Common myeloid progenitor, CD34-positive (primary cell): ENCODE measurements around the gene P3H2.
A peak's percentile ranks its signal among the peaks of the same experiment; 100 is the strongest.

Experiments used
- CTCF ChIA-PET: fragments of 350-600 bp; sonication (Branson Sonifier 250); formaldehyde crosslinking; loops from one replicate; lab custom pipeline; 2021; ENCODE audit warnings: antibody characterized with exemption; lab: Charles Lee
- POLR2A ChIA-PET: fragments of 350-600 bp; sonication (Branson Sonifier 250); formaldehyde crosslinking; loops from one replicate; lab custom pipeline; 2021; ENCODE audit warnings: antibody characterized with exemption; lab: Charles Lee
- DNase-seq, 3 donors: peaks; one replicate each; pipeline versions ENCODE4 v3.0.0 to v3.0.0-alpha.2; 2013
- H3K27ac ChIP-seq, 2 experiments: 1 replicate in 1 of 2; 2 replicates in 1 of 2; pipeline ENCODE4 v1.7.0; 2013; ENCODE audit warnings: inconsistent platforms in 2 of 2, low read length in 2 of 2, mild to moderate bottlenecking in 2 of 2, low read depth in 1 of 2, moderate library complexity in 1 of 2; ENCODE audit not compliant: severe bottlenecking in 2 of 2, insufficient read depth in 1 of 2, poor library complexity in 1 of 2
- H3K27me3 ChIP-seq, 5 experiments: replicated peaks in 2 of 5; 1 replicate in 3 of 5; 2 replicates in 2 of 5; pipeline versions ENCODE4 v1.6.1 to v1.7.0; 2013; ENCODE audit warnings: low read length in 4 of 5, mild to moderate bottlenecking in 2 of 5, moderate library complexity in 2 of 5, inconsistent platforms in 1 of 5; ENCODE audit not compliant: insufficient read depth in 5 of 5, control insufficient read depth in 4 of 5
- H3K36me3 ChIP-seq, 4 experiments: 1 replicate in 2 of 4; 2 replicates in 2 of 4; pipeline versions ENCODE4 v1.6.1 to v1.7.0; 2013; ENCODE audit warnings: low read length in 3 of 4, control low read depth in 1 of 4, mild to moderate bottlenecking in 1 of 4; ENCODE audit not compliant: control insufficient read depth in 4 of 4, insufficient read depth in 4 of 4
- H3K4me1 ChIP-seq, 4 experiments: 1 replicate in 3 of 4; 2 replicates in 1 of 4; pipeline versions ENCODE4 v1.6.1 to v1.7.1; 2013; ENCODE audit warnings: low read length in 3 of 4, mild to moderate bottlenecking in 3 of 4, control low read depth in 1 of 4, inconsistent platforms in 1 of 4, moderate library complexity in 1 of 4; ENCODE audit not compliant: control insufficient read depth in 4 of 4, insufficient read depth in 4 of 4; ENCODE audit errors: control extremely low read depth in 1 of 4
- H3K4me3 ChIP-seq, 7 experiments: 1 replicate in 4 of 7; 2 replicates in 3 of 7; pipeline versions ENCODE4 v1.5.1 to v1.7.0; 2013; ENCODE audit warnings: mild to moderate bottlenecking in 7 of 7, low read length in 6 of 7, moderate library complexity in 6 of 7, inconsistent platforms in 2 of 7, low read depth in 2 of 7, control low read depth in 1 of 7; ENCODE audit not compliant: insufficient read depth in 4 of 7, control insufficient read depth in 1 of 7; ENCODE audit errors: extremely low read depth in 1 of 7
- H3K9me3 ChIP-seq, 5 experiments: 1 replicate in 4 of 5; 2 replicates in 1 of 5; pipeline versions ENCODE4 v1.6.1 to v1.7.1; 2013; ENCODE audit warnings: low read length in 4 of 5, mild to moderate bottlenecking in 2 of 5, inconsistent platforms in 1 of 5, low read depth in 1 of 5, moderate library complexity in 1 of 5; ENCODE audit not compliant: control insufficient read depth in 4 of 5, insufficient read depth in 2 of 5; ENCODE audit errors: control extremely low read depth in 1 of 5
- WGBS: methylation state at CpG from one replicate; pipeline ENCODE4 v1.1.5; 2013; ENCODE audit not compliant: insufficient coverage; 5-methylcytosine and 5-hydroxymethylcytosine counted together

The P3H2 gene

DNA sequence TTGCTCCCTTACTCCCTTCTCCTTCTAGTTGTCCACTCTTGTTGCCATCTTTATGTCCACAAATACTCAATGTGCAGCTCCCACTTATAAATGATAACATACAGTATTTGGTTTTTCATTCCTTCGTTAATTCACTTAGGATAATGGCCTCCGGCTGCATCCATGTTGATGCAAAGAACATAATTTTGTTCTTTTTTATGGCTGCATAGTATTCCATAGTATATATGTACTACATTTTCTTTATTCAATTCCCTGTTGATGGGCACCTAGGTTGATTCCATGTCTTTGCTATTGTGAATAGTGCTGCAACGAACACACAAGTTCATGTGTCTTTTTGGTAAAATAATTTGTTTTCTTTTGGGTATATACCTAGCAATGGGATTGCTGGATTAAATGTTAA lies 21.3 kb upstream of the P3H2 start:
- no peak overlapping the region for H3K27ac ChIP-seq
- no peaks in the 10 kb centered on the region for H3K4me1 ChIP-seq
- POLR2A ChIA-PET, result interaction anchor here (0.6 kb wide), 1 partner anchor 59 kb away, joined by 4 read pairs; no protein-coding TSS in a partner anchor
- H3K9me3 ChIP-seq, result no peaks in the 10 kb centered on the region
- H3K4me3 ChIP-seq, result no peak overlapping the region
- CTCF ChIA-PET, result no interaction called here
- H3K27me3 ChIP-seq, result no peaks in the 10 kb centered on the region
- no peak for DNase-seq
- no CpG with 5 or more reads among the region's 3 CpGs for WGBS
- no peaks in the 10 kb centered on the region for H3K36me3 ChIP-seq

GRCh38 chr3:190139365-190139764 lies 18.7 kb upstream of the P3H2 start:
- H3K27ac ChIP-seq, result no peak overlapping the region
- H3K4me1 ChIP-seq, result no peaks in the 10 kb centered on the region
- POLR2A ChIA-PET, result interaction anchor here (0.5 to 0.6 kb wide), 2 partner anchors 10 to 50 kb away, joined by 3 to 4 read pairs; no protein-coding TSS in a partner anchor
- H3K36me3 ChIP-seq, result no peaks in the 10 kb centered on the region
- H3K4me3 ChIP-seq, result no peak overlapping the region
- 73% methylated on average over 4 of the region's 5 CpGs for WGBS
- H3K9me3 ChIP-seq, result no peaks in the 10 kb centered on the region
- DNase-seq, result no peak
- no peaks in the 10 kb centered on the region for H3K27me3 ChIP-seq
- CTCF ChIA-PET, result interaction anchor here (1.2 kb wide), 1 partner anchor 19 kb away, joined by 4 read pairs; the partner anchor contains the start of gene P3H2

DNA sequence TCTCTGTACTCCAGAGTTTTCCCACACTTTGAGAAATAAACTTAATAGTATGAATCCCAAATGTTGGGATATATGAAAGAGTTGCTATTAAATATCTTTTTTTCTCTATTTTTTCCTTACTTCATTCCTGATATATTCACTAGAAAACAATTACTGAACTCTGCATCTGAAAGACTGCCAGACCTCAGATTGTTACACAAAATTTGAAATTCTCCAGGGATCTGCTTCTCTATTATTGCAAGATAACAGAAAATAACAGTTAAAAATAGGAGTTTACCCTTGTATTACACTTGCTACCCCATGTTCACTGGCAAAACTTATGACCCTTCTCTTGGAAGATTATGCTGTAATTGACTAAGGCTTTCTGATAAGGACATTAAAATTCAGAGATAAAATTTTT lies 11.7 kb upstream of the P3H2 start:
- Histone ChIP-seq H3K9me3 (no peaks in the 10 kb centered on the region), H3K4me1 (no peaks in the 10 kb centered on the region), H3K27ac (no peak overlapping the region), H3K27me3 (peaks cover 0 to 4% (median 0%) of the 10 kb centered on the region in 5 experiments), H3K4me3 (no peak overlapping the region), H3K36me3 (no peaks in the 10 kb centered on the region)
- CTCF ChIA-PET, result no interaction called here
- no peak for DNase-seq
- POLR2A ChIA-PET, result no interaction called here

DNA sequence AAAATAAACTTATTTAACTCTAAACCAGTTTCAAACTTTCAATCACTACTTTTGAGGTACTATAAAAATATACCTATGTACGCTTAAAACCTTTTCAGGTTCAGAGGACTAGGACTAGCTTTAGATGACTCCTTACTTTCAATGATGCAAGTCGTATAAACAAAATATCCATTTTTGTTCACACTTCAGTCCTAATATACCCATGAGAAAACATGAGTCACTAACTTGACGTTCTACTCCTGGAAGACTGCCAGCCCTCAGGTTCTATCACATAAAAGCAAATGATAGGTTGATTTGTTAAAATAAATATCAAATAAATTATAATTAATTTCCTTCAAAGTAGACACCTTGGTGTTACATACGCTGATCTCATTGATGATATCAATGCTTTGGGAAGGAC lies 10.6 kb upstream of the P3H2 start:
- Histone ChIP-seq H3K36me3 (no peaks in the 10 kb centered on the region), H3K27me3 (peaks cover 0 to 4% (median 0%) of the 10 kb centered on the region in 5 experiments), H3K4me1 (no peaks in the 10 kb centered on the region), H3K27ac (no peak overlapping the region), H3K4me3 (no peak overlapping the region), H3K9me3 (no peaks in the 10 kb centered on the region)
- ChIA-PET CTCF (interaction anchor here (0.9 to 1.1 kb wide), 2 partner anchors 29 to 30 kb away, joined by 3 read pairs; no protein-coding TSS in a partner anchor), POLR2A (no interaction called here)
- peak in 2 of 3 donors; percentile 30 for DNase-seq
- 83% methylated on average over 1 of the region's 4 CpGs for WGBS

- Histone ChIP-seq H3K27me3 (peaks cover 0 to 4% (median 0%) of the 10 kb centered on the region in 5 experiments), H3K4me3 (no peak overlapping the region), H3K27ac (no peak overlapping the region), H3K36me3 (no peaks in the 10 kb centered on the region), H3K4me1 (no peaks in the 10 kb centered on the region), H3K9me3 (no peaks in the 10 kb centered on the region)
- DNase-seq, result no peak
- CTCF ChIA-PET, result interaction anchor here (0.9 to 1.1 kb wide), 2 partner anchors 28 to 30 kb away, joined by 3 read pairs; no protein-coding TSS in a partner anchor
- POLR2A ChIA-PET, result no interaction called here
- 93% methylated on average over 4 of the region's 6 CpGs for WGBS
Measured at GRCh38 chr3:190130696-190131095, 10.0 kb upstream of the P3H2 start.

- Histone ChIP-seq H3K9me3 (no peaks in the 10 kb centered on the region), H3K27me3 (peaks cover 0 to 4% (median 0%) of the 10 kb centered on the region in 5 experiments), H3K27ac (no peak overlapping the region), H3K4me1 (no peaks in the 10 kb centered on the region), H3K36me3 (no peaks in the 10 kb centered on the region), H3K4me3 (no peak overlapping the region)
- ChIA-PET POLR2A (no interaction called here), CTCF (no interaction called here)
- WGBS, result 83% methylated on average over 1 of the region's 2 CpGs
- DNase-seq, result no peak
Measured at GRCh38 chr3:190130037-190130436, 9.3 kb upstream of the P3H2 start.

- ChIA-PET POLR2A (no interaction called here), CTCF (no interaction called here)
- 98% methylated on average over 3 of the region's 6 CpGs for WGBS
- Histone ChIP-seq H3K27me3 (peaks cover 0 to 4% (median 4%) of the 10 kb centered on the region in 5 experiments), H3K27ac (no peak overlapping the region), H3K4me1 (no peaks in the 10 kb centered on the region), H3K9me3 (no peaks in the 10 kb centered on the region), H3K36me3 (no peaks in the 10 kb centered on the region), H3K4me3 (no peak overlapping the region)
- no peak for DNase-seq
Measured at GRCh38 chr3:190127797-190128196, 7.1 kb upstream of the P3H2 start.
